Measurements from ENCODE around the gene ADAM12. TPM values are rescaled to one million over a fixed set of nuclear protein-coding genes. Genes with fewer than 3 reads are reported as not detected.

Gene ADAM12
- total and polyA plus RNA-seq, 2 donors (not counting 3 experiments of a cell fraction or from before 2014, with no cell fraction given): 0.22 to 0.33 TPM

DNA sequence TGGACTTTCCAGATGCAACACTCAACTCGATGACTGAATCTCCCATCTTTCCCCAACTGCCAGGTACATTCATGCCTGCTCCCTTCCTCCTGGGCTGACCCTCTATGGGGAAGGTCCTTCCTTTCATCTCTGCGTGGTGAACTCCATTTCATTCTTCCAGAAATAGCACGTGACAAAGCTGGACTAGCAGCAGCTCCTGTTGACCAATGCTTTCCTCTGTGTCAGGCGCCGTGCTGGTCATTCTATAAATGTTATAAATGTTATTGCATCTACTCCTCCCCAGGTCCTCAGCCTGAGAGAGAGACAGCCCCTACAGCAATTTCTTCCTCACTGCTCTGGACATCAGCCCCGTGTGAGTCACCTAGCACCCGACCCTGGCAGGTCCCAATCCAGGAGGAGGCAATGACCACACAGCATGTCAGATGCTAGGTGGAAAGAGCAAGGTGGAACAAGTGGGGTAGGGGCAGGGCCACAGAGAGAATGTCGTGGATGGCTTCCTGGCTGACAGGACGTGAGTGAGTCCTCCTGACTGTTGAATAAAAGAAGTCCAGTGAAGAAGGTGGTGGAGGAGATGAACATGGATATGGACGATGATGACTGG lies 178.1 kb downstream of the ADAM12 start:
- Histone ChIP-seq H3K36me3 (ENCODE audit: control insufficient read depth in 2 of 2, extremely low read depth in 1 of 2, insufficient read depth in 2 of 2, low read length in 2 of 2) (no peaks in the 10 kb centered on the region), H3K9me1 (replicated peaks; ENCODE audit: control insufficient read depth, extremely low read depth, insufficient read depth, low read length) (no peaks in the 10 kb centered on the region), H3K4me2 (ENCODE audit: insufficient read depth, low read length) (no peak overlapping the region), H3K27me3 (ENCODE audit: control insufficient read depth in 2 of 2, insufficient read depth in 2 of 2, low read length in 2 of 2) (no peaks in the 10 kb centered on the region), H3K27ac (ENCODE audit: insufficient read depth, low read depth, low read length) (no peak overlapping the region), H3K4me1 (ENCODE audit: control insufficient read depth, extremely low read depth, insufficient read depth, low read length) (no peaks in the 10 kb centered on the region), H3K9me3 (replicated peaks; ENCODE audit: control insufficient read depth, insufficient read depth, low read length) (no peaks in the 10 kb centered on the region), H3K9ac (replicated peaks; ENCODE audit: extremely low read depth, insufficient read depth, low read length) (no peak overlapping the region), H2AFZ (ENCODE audit: low read depth, low read length) (no peak overlapping the region), H3K79me2 (ENCODE audit: control insufficient read depth, insufficient read depth, low read length) (no peaks in the 10 kb centered on the region), H3K4me3 (replicated peaks in 1 of 3; ENCODE audit: insufficient read depth in 1 of 3, low read depth in 1 of 3, low read length in 3 of 3) (no peak overlapping the region), H4K20me1 (replicated peaks; ENCODE audit: control insufficient read depth, extremely low read depth, insufficient read depth, low read length) (no peaks in the 10 kb centered on the region)
- CTCF ChIA-PET: no interaction called here
- dilution Hi-C loops (cut with MboI; ENCODE audit: extremely low pct_ligation_motif_present, low sequenced_read_pairs): no loop called here
- intact Hi-C loops (cut with micrococcal nuclease): no loop called here
- DNase-seq (ENCODE audit: low read depth, low spot score) (no peak), FAIRE-seq (no peak)
- POLR2A ChIA-PET: no interaction called here
- TF ChIP-seq POLR2AphosphoS5 (IDR thresholded peaks at IDR 0.05; ENCODE audit: insufficient read depth, low read depth, low read length) (no peak), GATA2 (IDR thresholded peaks at IDR 0.05; ENCODE audit: insufficient read depth, insufficient read length, low read depth, low read length) (no peak), EZH2 (IDR thresholded peaks at IDR 0.05; ENCODE audit: borderline replicate concordance, low read depth, low read length, severe bottlenecking) (no peak), POLR2A (IDR thresholded peaks at IDR 0.05; ENCODE audit: low read depth, low read length) (no peak), MYC (IDR thresholded peaks at IDR 0.05; ENCODE audit: low read depth, low read length) (no peak)
- TF ChIP-seq, protein P1, sequence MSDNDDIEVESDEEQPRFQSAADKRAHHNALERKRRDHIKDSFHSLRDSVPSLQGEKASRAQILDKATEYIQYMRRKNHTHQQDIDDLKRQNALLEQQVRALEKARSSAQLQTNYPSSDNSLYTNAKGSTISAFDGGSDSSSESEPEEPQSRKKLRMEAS (IDR thresholded peaks at IDR 0.05; ENCODE audit: insufficient read depth, insufficient read length): no peak
- TF ChIP-seq, protein P2, sequence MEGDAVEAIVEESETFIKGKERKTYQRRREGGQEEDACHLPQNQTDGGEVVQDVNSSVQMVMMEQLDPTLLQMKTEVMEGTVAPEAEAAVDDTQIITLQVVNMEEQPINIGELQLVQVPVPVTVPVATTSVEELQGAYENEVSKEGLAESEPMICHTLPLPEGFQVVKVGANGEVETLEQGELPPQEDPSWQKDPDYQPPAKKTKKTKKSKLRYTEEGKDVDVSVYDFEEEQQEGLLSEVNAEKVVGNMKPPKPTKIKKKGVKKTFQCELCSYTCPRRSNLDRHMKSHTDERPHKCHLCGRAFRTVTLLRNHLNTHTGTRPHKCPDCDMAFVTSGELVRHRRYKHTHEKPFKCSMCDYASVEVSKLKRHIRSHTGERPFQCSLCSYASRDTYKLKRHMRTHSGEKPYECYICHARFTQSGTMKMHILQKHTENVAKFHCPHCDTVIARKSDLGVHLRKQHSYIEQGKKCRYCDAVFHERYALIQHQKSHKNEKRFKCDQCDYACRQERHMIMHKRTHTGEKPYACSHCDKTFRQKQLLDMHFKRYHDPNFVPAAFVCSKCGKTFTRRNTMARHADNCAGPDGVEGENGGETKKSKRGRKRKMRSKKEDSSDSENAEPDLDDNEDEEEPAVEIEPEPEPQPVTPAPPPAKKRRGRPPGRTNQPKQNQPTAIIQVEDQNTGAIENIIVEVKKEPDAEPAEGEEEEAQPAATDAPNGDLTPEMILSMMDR (IDR thresholded peaks at IDR 0.05; ENCODE audit: extremely low read depth in 1 of 2, insufficient read depth in 1 of 2, low read depth in 1 of 2, low read length in 2 of 2): no peak
- no TSS peak for BruUV-seq (replicated peaks)
